Panc1 (cell line): ENCODE results near the gene SNX33. TPM values are rescaled to one million over a fixed set of nuclear protein-coding genes. Genes with fewer than 3 reads are reported as not detected.

ENCODE experiments used
- ATAC-seq: fragments of 200-7000 bp; cut with Tn5 transposase; 2 replicates; pipeline ENCODE4 v1.9.1; 2020; ENCODE audit warnings: mild to moderate bottlenecking, moderate library complexity
- BruUV-seq: library from RNA; stranded (reverse); fragments of 400-500 nt; replicated peaks from 2 replicates; lab custom pipeline; 2021; lab: Mats Ljungman, UMichigan
- CTCF ChIA-PET: fragments of 300-600 bp; sonication (Branson Sonifier 250); formaldehyde crosslinking; loops from one replicate; lab custom pipeline; 2022; ENCODE audit warnings: antibody characterized with exemption; lab: Charles Lee
- POLR2A ChIA-PET: fragments of 300-600 bp; sonication (Branson Sonifier 250); formaldehyde crosslinking; loops from one replicate; lab custom pipeline; 2022; ENCODE audit warnings: antibody characterized with exemption; lab: Charles Lee
- DNase-seq: peaks from one replicate; pipeline ENCODE4 v3.0.0-alpha.2; 2010; ENCODE audit warnings: low read depth, low spot score
- H3K27ac ChIP-seq: 2 replicates; pipeline ENCODE4 v1.5.1; 2011; ENCODE audit warnings: mild to moderate bottlenecking, low read length, inconsistent platforms
- H3K27me3 ChIP-seq: fragments of 200-500 bp; sonication (Bioruptor generic); 2 replicates; pipeline ENCODE4 v1.6.0; 2014; ENCODE audit warnings: low read length, inconsistent platforms; ENCODE audit not compliant: control insufficient read depth, insufficient read depth
- H3K36me3 ChIP-seq: fragments of 200-500 bp; sonication (Bioruptor generic); 2 replicates; pipeline ENCODE4 v1.5.1; 2014; ENCODE audit warnings: inconsistent platforms, mild to moderate bottlenecking, low read length, moderate library complexity; ENCODE audit not compliant: control insufficient read depth, insufficient read depth
- H3K4me1 ChIP-seq: 2 replicates; pipeline ENCODE4 v1.5.1; 2011; ENCODE audit warnings: inconsistent platforms, mild to moderate bottlenecking, low read length, moderate library complexity; ENCODE audit not compliant: control insufficient read depth, insufficient read depth
- H3K4me3 ChIP-seq, 2 experiments: 2 replicates each; pipeline ENCODE4 v1.5.1; 2011 to 2012; ENCODE audit warnings: low read depth in 2 of 2, low read length in 2 of 2, mild to moderate bottlenecking in 2 of 2, inconsistent platforms in 1 of 2, moderate library complexity in 1 of 2
- H3K9me3 ChIP-seq: fragments of 200-500 bp; sonication (Bioruptor generic); 2 replicates; pipeline ENCODE4 v1.5.1; 2014; ENCODE audit warnings: low read depth, mild to moderate bottlenecking, inconsistent platforms, low read length, moderate library complexity; ENCODE audit not compliant: control insufficient read depth, insufficient read depth
- CTCF ChIP-seq: fragments of 450-650 bp; IDR thresholded peaks from 2 replicates; pipeline ENCODE4 v1.5.1; 2017; ENCODE audit warnings: mild to moderate bottlenecking
- POLR2AphosphoS5 ChIP-seq: IDR thresholded peaks from 2 replicates; pipeline ENCODE4 v1.6.1; 2012; ENCODE audit warnings: mild to moderate bottlenecking, low read depth, low read length, moderate library complexity
- SIN3A ChIP-seq: IDR thresholded peaks from 2 replicates; pipeline ENCODE4 v1.6.1; 2012; ENCODE audit warnings: low read depth, mild to moderate bottlenecking, low read length, moderate library complexity, borderline replicate concordance; ENCODE audit not compliant: insufficient read depth
- TCF7L2 ChIP-seq: IDR thresholded peaks from 2 replicates; pipeline ENCODE4 v1.6.1; 2011; ENCODE audit warnings: mild to moderate bottlenecking, low read depth, low read length, inconsistent platforms
- in situ Hi-C: cut with HindIII; loops from 2 replicates; pipeline ENCODE4 v1.10.0; 2016; ENCODE audit warnings: low sequenced_read_pairs, low pct_unique_long_range_greater_than_20kb
- intact Hi-C: fragments of 100-400 bp; cut with micrococcal nuclease; formaldehyde crosslinking; loops from one replicate; pipeline ENCODE4 v1.10.0; 2022; ENCODE audit not compliant: unreplicated experiment
- total RNA-seq: library from RNA; stranded (reverse); gene quantifications from one replicate; pipeline ENCODE4 v1.2.1, GENCODE V29; 2021; ENCODE audit not compliant: unreplicated experiment
- TF ChIP-seq, protein P1 (sequence below), 2 experiments: IDR thresholded peaks; 2 replicates each; pipeline ENCODE4 v1.6.1; 2011 to 2012; ENCODE audit warnings: low read depth in 2 of 2, control low read depth in 1 of 2, low read length in 1 of 2, mild to moderate bottlenecking in 1 of 2, moderate library complexity in 1 of 2; ENCODE audit not compliant: insufficient read depth in 1 of 2

SNX33 gene
- total RNA-seq, 1 experiment from 2014 or later, result 17.0 TPM

DNA sequence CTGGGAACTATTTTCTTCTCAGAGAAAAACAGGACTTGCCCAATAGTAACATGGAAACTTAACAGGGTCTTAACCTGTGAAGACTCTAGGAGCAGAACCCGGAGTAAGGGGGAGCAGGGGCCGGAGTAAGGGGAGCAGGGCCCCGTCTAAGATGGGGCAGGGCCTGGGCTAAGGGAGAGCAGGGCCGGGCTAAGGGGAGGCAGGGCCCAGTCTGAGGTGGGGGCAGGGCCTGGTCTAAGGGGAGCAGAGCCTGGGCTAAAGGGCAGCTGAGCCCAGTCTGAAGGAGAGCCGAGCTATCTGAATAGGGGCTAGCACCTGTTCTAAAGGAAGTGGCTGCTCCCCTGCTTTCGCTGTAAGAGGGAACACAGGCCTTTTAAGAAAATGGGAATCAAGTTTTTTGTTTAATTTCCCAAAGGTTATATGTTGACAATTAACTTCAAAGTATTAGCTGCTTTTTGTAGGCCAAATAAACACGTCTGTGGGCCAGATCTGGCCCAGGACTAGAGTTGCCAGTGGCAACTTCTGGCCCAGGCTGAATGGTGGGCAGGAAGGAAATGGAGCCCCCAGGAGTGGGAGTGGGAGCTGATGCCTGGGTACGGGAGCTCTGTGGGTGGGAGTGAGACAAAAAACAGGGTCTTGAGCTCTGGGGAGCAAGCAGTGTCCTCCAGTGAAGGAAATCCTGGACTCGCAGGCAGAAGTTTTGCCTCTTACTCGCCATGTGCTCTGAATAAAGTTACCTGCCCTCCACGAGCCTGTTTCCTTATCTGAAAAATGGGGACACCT is 32.5 kb downstream of the SNX33 start:
- Histone ChIP-seq H3K4me1 (no peaks in the 10 kb centered on the region), H3K27ac (no peak overlapping the region), H3K9me3 (no peaks in the 10 kb centered on the region), H3K4me3 (no peak overlapping the region), H3K36me3 (no peaks in the 10 kb centered on the region), H3K27me3 (no peaks in the 10 kb centered on the region)
- CTCF ChIA-PET, result interaction anchor here (0.9 kb wide), 1 partner anchor 12 kb away, joined by 5 read pairs; no protein-coding TSS in a partner anchor
- TF ChIP-seq POLR2AphosphoS5, result no peak
- TF ChIP-seq, protein P1, sequence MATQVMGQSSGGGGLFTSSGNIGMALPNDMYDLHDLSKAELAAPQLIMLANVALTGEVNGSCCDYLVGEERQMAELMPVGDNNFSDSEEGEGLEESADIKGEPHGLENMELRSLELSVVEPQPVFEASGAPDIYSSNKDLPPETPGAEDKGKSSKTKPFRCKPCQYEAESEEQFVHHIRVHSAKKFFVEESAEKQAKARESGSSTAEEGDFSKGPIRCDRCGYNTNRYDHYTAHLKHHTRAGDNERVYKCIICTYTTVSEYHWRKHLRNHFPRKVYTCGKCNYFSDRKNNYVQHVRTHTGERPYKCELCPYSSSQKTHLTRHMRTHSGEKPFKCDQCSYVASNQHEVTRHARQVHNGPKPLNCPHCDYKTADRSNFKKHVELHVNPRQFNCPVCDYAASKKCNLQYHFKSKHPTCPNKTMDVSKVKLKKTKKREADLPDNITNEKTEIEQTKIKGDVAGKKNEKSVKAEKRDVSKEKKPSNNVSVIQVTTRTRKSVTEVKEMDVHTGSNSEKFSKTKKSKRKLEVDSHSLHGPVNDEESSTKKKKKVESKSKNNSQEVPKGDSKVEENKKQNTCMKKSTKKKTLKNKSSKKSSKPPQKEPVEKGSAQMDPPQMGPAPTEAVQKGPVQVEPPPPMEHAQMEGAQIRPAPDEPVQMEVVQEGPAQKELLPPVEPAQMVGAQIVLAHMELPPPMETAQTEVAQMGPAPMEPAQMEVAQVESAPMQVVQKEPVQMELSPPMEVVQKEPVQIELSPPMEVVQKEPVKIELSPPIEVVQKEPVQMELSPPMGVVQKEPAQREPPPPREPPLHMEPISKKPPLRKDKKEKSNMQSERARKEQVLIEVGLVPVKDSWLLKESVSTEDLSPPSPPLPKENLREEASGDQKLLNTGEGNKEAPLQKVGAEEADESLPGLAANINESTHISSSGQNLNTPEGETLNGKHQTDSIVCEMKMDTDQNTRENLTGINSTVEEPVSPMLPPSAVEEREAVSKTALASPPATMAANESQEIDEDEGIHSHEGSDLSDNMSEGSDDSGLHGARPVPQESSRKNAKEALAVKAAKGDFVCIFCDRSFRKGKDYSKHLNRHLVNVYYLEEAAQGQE (IDR thresholded peaks at IDR 0.05; ENCODE audit: insufficient read depth in 1 of 2, low read depth in 2 of 2, low read length in 1 of 2), result no peak
- no peak for TF ChIP-seq TCF7L2
- TF ChIP-seq CTCF, result no peak
- no peak for TF ChIP-seq SIN3A
- in situ Hi-C loops, result no loop called here
- ATAC-seq (no peak), DNase-seq (no peak)
- intact Hi-C loops, result loop anchor here (5.0 kb wide), 1 partner anchor 38 kb away; the partner anchor contains the start of gene IMP3
- BruUV-seq, result no TSS peak
- POLR2A ChIA-PET, result no interaction called here

DNA sequence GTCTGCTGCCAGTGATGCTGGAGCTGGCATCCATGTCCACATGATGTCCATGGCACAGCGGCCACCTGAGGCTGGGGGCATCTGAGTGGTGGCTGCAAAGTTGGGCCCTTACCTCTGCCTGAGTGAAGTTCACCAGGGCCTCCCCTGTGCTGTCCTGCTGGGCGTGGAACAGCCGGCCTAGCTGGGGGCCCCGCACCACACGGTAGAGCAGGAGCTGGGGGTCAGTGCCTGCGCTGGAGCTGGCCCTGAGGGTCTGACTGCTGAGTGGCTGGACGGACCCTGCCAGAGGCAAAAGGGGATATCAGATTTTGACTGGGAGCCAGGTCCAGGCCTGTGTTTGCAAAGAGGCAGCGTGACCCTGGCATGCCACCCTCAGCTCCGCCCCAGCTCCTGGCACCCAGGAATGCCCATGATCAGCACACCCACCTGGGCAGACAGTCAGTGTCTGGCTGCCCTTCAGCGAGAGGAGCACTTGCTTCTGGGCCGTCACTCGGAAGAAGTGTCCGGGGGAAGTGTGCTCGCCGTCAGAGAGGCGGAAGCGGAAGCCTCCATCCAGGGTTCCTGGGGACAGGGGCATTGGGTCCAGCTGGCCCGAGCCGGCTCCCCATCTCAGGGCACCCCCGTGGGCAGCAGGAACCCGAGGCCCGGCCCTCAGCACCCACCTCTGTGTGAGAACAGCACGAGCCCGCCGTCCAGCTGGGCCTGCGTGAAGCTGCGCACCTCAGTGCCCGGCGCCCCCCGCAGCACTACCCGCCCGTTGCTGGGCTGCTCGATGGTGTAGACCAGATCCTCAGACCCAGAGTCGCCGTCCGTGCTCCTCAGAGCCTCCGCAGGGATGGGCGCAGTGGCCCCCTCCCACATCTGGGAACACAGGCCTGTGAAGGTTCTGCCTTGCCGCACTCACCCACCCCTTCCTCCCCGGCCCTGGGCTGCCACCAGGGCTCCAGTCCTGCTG is 34.7 kb downstream of the SNX33 start:
- no peaks in the 10 kb centered on the region for H3K4me1 ChIP-seq
- in situ Hi-C loops, result no loop called here
- intact Hi-C loops, result loop anchor here (5.0 kb wide), 1 partner anchor 40 kb away; the partner anchor contains the start of gene IMP3
- no TSS peak for BruUV-seq
- ChIA-PET CTCF (interaction anchor here (0.6 to 1.3 kb wide), 3 partner anchors 42 to 314 kb away, joined by 3 read pairs; partner anchors contain the start of gene MAN2C1), POLR2A (interaction anchor here (0.5 kb wide), 1 partner anchor 121 kb away, joined by 3 read pairs; no protein-coding TSS in a partner anchor)
- no peaks in the 10 kb centered on the region for H3K9me3 ChIP-seq
- no peak for TF ChIP-seq CTCF
- TF ChIP-seq TCF7L2, result no peak
- TF ChIP-seq POLR2AphosphoS5, result no peak
- TF ChIP-seq, protein P1 (IDR thresholded peaks at IDR 0.05; ENCODE audit: insufficient read depth in 1 of 2, low read depth in 2 of 2, low read length in 1 of 2), result no peak
- TF ChIP-seq SIN3A, result no peak
- H3K27ac ChIP-seq, result no peak overlapping the region
- DNase-seq (no peak), ATAC-seq (no peak)
- H3K27me3 ChIP-seq, result no peaks in the 10 kb centered on the region
- no peak overlapping the region for H3K4me3 ChIP-seq
- H3K36me3 ChIP-seq, result no peaks in the 10 kb centered on the region
